ENCODE data around the gene CACNB3. TPM values are rescaled to one million over a fixed set of nuclear protein-coding genes. Genes with fewer than 3 reads are reported as not detected.
"Not testable (repeated sequence)": the region's sequence is repeated elsewhere in the genome, so short reads cannot be mapped to it uniquely, and the experiment has no call there.

CACNB3 gene
- total RNA-seq, 1 donor, result 15.2 TPM

DNA sequence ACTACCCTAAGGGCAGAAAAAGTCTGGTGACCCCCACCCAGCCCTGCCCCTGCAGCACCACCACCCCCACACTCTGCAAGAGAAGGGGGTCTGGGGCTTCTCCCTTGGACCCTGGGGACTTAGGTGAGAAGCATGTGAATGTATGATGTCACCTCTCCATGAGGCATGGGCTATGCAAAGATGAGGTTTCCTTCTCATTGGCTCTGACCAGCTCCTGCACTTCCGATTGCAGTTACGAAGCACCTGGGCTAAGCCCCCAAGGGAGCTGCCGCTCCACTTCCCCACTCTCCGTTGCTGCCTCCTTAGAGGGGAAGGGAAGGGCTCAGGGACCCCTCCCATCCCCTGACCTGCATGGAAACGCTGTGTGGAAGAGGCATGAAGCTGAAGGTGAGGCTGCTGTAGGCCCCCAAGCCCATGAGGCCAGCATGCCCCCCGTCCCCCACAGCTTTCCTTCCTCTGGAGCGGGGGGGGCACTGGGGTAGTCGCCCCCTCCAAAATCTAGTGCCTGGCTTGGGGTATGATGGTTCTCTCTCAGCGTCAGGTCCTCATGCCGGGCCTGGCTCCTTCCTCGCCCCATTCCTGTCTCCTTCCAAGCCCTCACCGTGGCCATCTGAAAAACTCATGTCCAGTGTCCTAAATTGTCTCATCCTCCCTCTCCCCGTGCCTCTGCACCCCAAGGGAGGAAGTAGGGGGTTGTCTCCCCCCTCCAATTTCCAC is 39.1 kb downstream of the CACNB3 start:
- no peak overlapping the region for H3K27ac ChIP-seq (ENCODE audit: low read depth, low read length)
- no peak overlapping the region for H2AFZ ChIP-seq (ENCODE audit: low read length)
- no peak overlapping the region for H3K4me3 ChIP-seq (ENCODE audit: insufficient read depth, low read length)
- no peaks in the 10 kb centered on the region for H3K36me3 ChIP-seq (ENCODE audit: insufficient read depth, low read length)
- H3K79me2 ChIP-seq (ENCODE audit: insufficient read depth, low read length), result no peaks in the 10 kb centered on the region
- H3K27me3 ChIP-seq (ENCODE audit: insufficient read depth, low read length), result peaks cover 6% of the 10 kb centered on the region
- H3K4me1 ChIP-seq (ENCODE audit: insufficient read depth, low read length), result peaks cover 7% of the 10 kb centered on the region
- DNase-seq (ENCODE audit: insufficient read length, low spot score, missing footprints), result peak; percentile 77
- H3K4me2 ChIP-seq (ENCODE audit: insufficient read depth, low read length), result no peak overlapping the region
- no peaks in the 10 kb centered on the region for H4K20me1 ChIP-seq (ENCODE audit: insufficient read depth, low read length)
- TF ChIP-seq, protein P1, sequence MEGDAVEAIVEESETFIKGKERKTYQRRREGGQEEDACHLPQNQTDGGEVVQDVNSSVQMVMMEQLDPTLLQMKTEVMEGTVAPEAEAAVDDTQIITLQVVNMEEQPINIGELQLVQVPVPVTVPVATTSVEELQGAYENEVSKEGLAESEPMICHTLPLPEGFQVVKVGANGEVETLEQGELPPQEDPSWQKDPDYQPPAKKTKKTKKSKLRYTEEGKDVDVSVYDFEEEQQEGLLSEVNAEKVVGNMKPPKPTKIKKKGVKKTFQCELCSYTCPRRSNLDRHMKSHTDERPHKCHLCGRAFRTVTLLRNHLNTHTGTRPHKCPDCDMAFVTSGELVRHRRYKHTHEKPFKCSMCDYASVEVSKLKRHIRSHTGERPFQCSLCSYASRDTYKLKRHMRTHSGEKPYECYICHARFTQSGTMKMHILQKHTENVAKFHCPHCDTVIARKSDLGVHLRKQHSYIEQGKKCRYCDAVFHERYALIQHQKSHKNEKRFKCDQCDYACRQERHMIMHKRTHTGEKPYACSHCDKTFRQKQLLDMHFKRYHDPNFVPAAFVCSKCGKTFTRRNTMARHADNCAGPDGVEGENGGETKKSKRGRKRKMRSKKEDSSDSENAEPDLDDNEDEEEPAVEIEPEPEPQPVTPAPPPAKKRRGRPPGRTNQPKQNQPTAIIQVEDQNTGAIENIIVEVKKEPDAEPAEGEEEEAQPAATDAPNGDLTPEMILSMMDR (IDR thresholded peaks at IDR 0.05; ENCODE audit: extremely low read depth, low read depth, low read length), result no peak
- no peaks in the 10 kb centered on the region for H3K9me3 ChIP-seq (ENCODE audit: low read depth, low read length)

DNA sequence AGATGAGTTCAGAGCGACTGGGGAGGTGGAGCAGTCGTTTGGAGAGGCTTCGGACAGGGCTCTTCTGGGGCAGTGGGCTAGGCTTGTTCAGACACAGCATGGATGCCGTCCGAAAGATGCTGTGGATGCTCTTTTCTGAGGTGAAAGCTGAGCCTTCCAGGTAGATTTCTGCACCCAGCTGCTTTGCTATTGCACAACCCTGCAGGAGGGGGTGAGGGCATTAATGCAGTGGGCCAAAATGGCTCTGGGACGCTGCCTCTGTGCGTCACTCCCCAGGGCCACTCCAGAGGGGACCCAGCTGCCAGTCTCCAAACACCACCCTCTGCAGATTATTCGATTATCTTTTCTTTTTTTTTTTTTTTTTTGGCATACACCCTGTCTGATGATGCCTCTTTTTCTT is 39.7 kb downstream of the CACNB3 start:
- H3K27ac ChIP-seq (ENCODE audit: low read depth, low read length), result no peak overlapping the region
- TF ChIP-seq, protein P1 (IDR thresholded peaks at IDR 0.05; ENCODE audit: extremely low read depth, low read depth, low read length), result no peak
- H3K27me3 ChIP-seq (ENCODE audit: insufficient read depth, low read length), result peaks cover 12% of the 10 kb centered on the region
- H3K4me1 ChIP-seq (ENCODE audit: insufficient read depth, low read length), result peaks cover under 1% of the 10 kb centered on the region
- H3K36me3 ChIP-seq (ENCODE audit: insufficient read depth, low read length), result no peaks in the 10 kb centered on the region
- H4K20me1 ChIP-seq (ENCODE audit: insufficient read depth, low read length), result no peaks in the 10 kb centered on the region
- H2AFZ ChIP-seq (ENCODE audit: low read length), result no peak overlapping the region
- H3K4me3 ChIP-seq (ENCODE audit: insufficient read depth, low read length), result no peak overlapping the region
- H3K4me2 ChIP-seq (ENCODE audit: insufficient read depth, low read length), result no peak overlapping the region
- DNase-seq (ENCODE audit: insufficient read length, low spot score, missing footprints), result no peak
- H3K9me3 ChIP-seq (ENCODE audit: low read depth, low read length), result no peaks in the 10 kb centered on the region
- no peaks in the 10 kb centered on the region for H3K79me2 ChIP-seq (ENCODE audit: insufficient read depth, low read length)

DNA sequence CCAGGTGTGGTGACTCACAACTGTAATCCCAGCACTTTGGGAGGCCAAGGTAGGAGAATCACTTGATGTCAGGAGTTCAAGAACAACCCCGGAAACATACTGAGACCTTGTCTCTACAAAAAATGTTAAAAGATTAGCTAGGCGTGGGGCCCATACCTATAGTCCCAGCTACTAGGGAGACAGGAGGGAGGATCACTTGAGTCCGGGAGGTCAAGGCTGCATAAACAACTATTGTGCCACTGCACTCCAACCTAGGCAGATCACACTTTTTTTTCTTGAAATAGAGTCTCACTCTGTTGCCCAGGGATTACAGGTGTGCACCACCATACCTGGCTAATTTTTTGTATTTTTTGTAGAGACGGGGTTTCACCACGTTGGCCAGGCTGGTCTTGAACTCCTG is 41.3 kb downstream of the CACNB3 start:
- TF ChIP-seq, protein P1 (IDR thresholded peaks at IDR 0.05; ENCODE audit: extremely low read depth, low read depth, low read length), result no peak
- Histone ChIP-seq H2AFZ (ENCODE audit: low read length) (no peak overlapping the region), H3K9me3 (ENCODE audit: low read depth, low read length) (no peaks in the 10 kb centered on the region), H3K4me2 (ENCODE audit: insufficient read depth, low read length) (no peak overlapping the region), H3K4me1 (ENCODE audit: insufficient read depth, low read length) (no peaks in the 10 kb centered on the region), H4K20me1 (ENCODE audit: insufficient read depth, low read length) (no peaks in the 10 kb centered on the region), H3K27me3 (ENCODE audit: insufficient read depth, low read length) (peaks cover 27% of the 10 kb centered on the region), H3K79me2 (ENCODE audit: insufficient read depth, low read length) (no peaks in the 10 kb centered on the region), H3K27ac (ENCODE audit: low read depth, low read length) (no peak overlapping the region), H3K4me3 (ENCODE audit: insufficient read depth, low read length) (no peak overlapping the region), H3K36me3 (ENCODE audit: insufficient read depth, low read length) (no peaks in the 10 kb centered on the region)
- DNase-seq (ENCODE audit: insufficient read length, low spot score, missing footprints), result no peak

DNA sequence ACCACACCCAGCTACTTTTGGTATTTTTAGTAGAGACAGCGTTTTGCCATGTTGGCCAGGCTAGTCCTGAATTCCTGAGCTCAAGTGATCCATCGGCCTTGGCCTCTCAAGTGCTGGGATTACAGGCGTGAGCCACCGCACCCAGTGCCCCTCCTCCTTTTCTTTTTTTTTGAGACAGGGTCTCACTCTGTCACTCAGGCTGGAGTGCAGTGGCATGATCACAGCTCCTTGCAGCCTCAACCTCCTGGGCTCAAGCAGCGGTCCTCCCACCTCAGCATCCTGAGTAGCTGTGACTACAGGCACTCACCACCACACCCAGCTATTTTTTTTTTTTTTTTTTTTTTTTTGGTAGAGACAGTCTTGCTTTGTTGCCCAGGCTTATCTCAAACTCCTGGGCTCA is 41.9 kb downstream of the CACNB3 start:
- not testable (repeated sequence) for H3K4me3 ChIP-seq (ENCODE audit: insufficient read depth, low read length); H3K79me2 ChIP-seq (ENCODE audit: insufficient read depth, low read length); H3K4me1 ChIP-seq (ENCODE audit: insufficient read depth, low read length); H2AFZ ChIP-seq (ENCODE audit: low read length); H3K9me3 ChIP-seq (ENCODE audit: low read depth, low read length); H3K4me2 ChIP-seq (ENCODE audit: insufficient read depth, low read length); DNase-seq (ENCODE audit: insufficient read length, low spot score, missing footprints); H3K36me3 ChIP-seq (ENCODE audit: insufficient read depth, low read length); H4K20me1 ChIP-seq (ENCODE audit: insufficient read depth, low read length); H3K27ac ChIP-seq (ENCODE audit: low read depth, low read length)
- peaks cover 33% of the 10 kb centered on the region for H3K27me3 ChIP-seq (ENCODE audit: insufficient read depth, low read length)
